NCI-H1417 (cell line): ENCODE data around the gene CFDP1.
"Not testable (repeated sequence)": the region's sequence is repeated elsewhere in the genome, so short reads cannot be mapped to it uniquely, and the experiment has no call there.

Experiments
- DNase-seq, 3 experiments: peaks; one replicate each; lab custom pipeline; 2025; lab: John Stamatoyannopoulos, UW

Gene CFDP1

DNA sequence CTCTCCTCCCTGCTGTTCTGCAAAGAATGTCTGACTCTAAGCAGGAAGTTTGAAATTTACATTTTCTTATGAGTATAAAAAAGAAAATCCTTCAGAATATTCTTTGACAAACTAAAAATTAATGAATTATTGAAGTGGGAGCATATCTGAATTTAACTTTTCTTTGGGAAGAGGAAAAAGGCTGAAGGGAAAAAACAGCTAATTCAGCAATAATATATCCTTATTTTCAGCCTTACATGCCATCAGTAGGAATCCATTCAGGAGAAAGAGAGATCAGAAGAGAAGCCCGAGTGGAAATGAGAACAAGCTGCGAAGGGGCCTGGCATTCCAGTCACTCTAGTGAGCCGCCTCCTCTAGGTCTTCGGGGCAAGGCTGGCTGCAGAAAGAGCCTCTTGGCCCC, 140.1 kb downstream of the CFDP1 start:
- no peak for DNase-seq

DNA sequence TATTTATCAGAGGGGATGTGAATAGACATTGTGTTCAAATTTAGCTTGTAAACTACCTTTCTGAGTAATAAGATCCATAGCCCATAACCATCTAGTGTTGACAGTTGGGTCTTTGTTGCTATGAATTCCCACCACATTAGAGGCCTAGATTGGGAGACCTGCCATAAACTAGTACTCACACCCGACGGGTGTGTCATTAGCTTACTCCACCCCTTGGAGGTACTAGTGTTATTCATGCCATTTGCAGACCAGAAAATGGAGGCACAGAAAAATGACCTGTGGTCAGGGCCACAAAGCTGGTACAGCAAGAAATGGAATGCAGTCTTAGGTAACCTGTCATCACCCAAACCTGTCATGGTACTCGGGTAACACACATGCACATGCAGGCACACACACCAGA, 140.6 kb downstream of the CFDP1 start:
- no peak for DNase-seq

DNA sequence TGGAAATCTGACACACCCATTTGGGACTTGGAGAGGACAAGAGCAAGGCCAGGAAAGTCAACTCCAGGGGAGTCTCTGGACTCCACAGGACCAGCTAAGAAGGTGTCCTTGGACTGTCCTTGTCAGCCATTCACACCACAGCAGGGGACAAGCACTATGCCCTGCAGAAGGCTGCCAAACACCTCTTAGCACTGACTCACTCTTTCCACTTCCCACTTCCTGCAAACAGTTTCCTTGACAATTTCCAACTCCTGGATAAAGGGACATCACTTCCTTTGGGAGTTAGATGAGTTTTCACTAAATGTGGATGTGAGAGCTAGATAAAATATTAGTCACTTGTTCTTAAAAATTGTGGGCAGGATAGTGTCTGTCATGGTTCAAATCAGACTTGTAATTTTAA, 144.1 kb downstream of the CFDP1 start:
- no peak for DNase-seq

DNA sequence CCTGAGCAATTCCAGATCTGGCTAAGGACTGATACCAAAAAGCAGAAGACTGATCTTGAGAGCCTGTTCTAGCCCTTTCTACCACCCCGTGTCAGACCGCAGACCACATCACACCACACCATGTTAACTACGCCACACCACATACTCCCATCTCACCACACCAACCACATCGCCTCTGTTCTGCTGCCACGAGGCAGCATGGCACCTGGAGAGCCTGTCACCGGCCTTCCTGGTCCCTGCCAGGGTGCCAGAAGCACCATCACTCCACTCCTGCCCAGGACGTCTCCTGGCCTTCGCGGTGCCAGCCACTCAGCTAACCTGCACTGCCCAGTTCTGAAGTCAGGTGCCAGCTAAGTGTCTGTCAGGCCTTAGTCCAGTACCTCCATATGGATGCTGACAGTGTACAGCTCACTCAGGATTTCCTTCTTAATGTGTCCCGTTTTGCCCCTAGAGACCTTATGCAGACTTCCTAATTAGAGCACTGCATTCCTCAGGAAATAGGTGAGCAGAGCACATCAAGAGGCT, 144.6 kb downstream of the CFDP1 start:
- DNase-seq, result no peak

DNA sequence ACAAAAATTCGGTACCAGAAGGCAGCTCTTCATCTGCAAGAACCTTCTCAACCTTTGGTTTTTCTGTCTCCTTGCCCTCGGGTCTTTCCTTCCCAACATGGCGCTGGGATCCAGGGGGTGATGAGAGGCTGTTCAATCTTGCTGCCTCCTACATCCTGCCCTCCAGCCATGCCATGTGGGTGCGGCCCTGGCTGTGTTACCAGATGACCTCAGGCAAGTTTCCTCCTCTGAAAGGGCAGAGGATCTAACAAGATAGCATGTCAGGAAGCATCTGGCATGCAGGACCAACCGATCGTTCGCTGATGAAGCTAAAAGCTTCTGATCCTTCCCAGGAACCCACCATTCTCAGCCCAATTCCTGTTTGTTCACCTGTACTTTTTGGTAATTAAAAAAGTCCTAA, 145.1 kb downstream of the CFDP1 start:
- no peak for DNase-seq

DNA sequence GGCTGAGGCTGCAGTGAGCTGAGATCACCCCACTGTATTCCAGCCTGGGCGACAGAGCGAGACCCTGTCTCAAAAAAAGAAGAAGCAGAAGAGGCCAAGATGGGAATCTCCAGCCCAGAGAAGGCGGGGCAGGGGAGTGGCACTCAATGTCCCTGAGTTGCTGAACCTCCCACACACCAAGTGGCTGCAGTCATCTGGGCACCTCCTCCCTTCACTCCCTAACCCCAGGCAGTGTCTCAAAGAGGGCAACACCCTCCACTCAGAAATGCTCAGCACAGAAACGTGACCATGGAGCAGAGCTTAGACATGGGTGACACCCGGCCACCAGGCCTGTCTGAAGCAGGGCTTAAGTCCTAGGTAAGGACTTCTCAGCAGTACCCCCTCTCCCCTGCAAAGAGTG, 145.6 kb downstream of the CFDP1 start:
- no peak for DNase-seq

DNA sequence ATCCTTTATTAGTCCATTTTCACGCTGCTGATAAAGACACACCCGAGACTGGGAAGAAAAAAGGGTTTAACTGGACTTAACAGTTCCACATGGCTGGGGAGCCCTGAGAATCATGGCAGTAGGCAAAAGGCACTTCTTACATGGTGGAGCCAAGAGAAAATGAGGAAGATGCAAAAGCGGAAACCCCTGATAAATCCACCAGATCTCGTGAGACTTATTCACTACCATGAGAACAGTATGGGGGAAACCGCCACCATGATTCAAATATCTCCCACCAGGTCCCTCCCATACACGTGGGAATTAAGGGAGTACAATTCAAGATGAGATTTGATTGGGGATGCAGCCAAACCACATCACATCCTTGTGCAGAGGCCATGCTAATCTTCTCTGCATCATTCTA, 146.9 kb downstream of the CFDP1 start:
- no peak for DNase-seq

DNA sequence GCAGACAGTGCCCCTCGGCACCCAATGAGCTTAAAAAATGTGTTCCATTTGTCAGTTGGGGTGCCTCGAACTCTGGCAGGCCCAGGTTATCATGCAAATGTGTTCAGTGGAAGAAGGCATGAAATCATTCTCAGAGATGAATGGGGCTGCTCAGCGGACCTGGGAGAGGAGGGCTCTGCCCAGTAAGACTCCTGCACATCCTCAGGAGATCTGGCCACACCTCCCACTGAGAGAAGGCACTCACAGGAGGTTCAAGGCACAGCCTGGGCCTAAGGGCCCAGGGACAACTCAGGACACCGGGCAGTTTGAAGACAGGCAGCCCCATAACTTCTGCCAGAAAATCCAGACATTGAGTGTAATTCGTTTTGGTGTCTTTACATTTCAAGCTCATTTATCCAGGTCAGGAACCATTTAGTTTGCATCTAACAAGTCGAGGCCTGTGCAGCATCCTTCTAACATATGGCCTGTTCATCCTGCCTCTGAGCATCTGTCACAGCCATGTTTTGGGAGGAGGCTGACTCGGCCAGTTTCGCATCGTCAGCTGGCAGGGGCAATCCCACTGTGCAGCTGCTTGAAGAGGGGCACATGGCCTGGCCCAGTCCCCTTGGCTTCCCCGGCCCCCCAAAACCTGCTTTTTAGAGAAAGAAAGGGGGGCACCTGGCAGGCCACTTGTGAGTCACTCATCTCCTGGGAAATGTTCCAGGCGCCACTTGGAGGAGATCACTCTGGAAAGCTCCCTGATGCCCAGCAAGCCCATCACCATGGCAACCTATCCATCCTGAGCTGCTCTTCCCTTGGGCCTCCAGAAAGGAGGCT, 150.6 kb downstream of the CFDP1 start:
- DNase-seq, result peak in 1 of 3 experiments; percentile 25

DNA sequence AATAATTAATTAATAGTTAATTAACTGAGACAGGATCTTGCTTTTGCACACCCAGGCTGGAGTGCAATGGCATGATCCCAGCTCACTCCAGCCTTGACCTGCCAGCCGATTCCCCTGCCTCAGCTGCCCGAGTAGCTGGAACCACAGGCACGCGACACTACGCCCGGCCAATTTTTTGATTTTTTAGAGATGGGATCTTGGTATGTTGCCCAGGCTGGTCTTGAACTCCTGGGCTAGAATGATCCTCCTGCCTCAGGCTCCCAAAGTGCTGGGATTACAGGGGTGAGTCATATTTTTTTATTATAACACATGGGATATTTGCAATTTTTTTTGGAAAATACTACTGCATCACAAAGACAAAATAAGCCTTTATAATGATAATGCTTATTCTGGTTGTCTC, 151.5 kb downstream of the CFDP1 start:
- DNase-seq, result no peak

DNA sequence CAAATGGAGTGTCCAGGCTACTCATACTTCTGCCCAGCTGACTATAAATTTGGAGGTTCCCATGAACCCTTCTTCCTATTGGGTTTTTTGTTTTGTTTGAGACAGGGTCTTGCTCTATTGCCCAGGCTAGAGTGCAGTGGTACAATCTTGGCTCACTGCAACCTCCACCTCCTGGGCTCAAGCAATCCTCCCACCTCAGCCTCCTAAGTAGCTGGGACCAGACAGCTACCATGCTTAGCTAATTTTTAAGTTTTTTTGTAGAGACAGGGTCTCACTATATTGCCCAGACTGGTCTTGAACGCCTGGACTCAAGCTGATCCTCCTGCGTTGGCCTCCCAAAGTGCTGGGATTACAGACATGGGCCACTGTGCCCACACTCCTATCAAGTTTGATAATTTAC, 152.3 kb downstream of the CFDP1 start:
- not testable (repeated sequence) for DNase-seq

DNA sequence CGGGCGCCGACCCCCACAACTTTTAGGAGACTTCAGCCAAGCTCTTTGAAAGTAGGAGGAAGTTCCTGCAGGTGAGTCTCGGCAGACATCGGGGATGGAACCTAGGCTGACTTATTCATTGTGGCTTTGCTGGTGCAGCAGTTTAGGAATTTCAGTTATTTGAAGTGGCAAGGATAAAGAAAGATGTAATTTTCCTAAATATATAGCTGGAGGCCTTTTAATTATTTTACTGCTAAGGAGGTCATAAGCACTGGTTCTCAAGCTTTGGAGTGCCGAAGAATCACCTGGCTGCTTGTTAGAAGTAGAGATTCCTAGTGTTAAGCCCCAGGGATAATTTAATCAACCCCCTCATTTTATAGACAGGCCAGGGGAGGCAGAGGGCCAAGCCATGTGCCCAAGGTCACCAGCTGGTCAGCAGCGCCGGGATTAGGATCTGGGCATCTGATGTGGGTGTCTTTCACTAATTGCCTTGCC, 152.9 kb downstream of the CFDP1 start:
- DNase-seq, result no peak

DNA sequence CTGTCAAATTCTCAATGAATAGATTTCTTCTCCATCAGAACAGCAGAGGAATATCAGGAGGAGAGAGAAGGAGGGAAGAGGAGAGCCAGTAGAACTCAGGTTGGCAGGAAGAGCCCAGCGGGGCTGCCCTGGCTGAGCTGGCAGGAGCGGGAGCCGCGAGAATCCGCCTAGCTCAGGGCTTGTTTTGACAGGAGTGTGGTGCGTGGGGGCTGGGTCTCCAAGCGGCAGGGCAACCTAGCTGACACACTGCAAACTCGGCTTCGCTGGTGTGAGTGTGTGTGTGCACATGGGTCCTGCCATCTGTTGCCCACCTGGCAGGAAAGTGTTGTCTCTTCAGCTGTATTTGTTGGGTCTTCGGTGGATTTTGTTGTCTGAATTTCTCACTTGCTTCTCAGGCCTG, 154.0 kb downstream of the CFDP1 start:
- no peak for DNase-seq

DNA sequence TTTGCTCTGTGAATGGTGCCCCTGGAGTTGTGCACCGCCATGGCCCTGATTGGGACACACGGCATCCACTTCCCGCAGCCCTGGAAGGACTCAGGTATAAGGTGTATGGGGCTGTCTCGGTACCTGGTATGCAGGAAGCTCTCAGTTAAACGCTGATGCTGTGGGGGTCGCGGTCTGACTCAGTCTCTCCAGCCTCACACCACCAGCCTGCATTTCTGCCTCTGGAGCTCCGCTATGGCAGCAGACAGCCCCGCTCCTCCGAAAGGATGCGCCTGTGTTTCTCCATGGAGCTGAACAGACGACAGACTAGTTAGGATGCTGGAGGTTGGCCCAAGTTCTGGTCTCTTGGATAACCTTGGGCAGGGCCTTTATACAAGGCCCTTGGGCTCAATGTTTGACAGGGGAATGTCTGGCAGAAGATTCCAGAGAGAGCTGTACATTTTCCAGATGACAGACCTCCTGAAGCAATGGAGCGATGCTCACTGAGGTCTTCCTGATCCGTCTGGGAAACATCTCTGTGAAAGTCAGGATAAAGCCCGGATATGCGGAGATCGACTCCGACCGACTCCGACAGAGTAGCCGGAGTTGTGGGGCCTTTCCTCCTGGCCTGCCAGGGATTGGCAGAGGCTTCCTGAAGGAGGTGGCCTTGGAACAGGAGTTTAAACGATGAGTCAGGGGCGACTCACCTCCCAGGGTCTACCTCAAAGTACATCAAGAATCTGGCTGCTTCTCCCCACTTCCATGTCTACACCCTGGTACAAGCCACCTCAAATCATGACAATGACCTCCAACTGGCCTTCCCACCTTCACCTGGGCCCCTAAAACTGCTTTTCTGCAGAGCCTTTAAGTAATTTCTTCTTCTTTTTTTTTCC, 160.0 kb downstream of the CFDP1 start:
- no peak for DNase-seq

DNA sequence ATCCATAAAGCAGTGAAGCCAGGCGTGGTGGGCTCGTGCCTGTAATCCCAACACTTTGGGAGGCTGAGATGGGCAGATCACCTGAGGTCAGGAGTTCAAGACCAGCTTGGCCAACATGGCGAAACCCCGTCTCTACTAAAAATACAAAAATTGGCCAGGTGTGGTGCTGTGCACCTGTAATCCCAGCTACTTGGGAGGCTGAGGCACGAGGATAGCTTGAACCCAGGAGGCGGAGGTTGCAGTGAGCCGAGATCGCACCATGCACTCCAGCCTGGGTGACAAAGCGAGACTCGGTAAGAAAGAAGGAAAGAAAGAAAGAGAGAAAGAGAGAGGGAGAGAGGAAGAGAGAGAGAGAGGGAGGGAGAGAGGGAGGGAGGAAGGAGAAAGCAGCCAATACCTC, 160.7 kb downstream of the CFDP1 start:
- not testable (repeated sequence) for DNase-seq

DNA sequence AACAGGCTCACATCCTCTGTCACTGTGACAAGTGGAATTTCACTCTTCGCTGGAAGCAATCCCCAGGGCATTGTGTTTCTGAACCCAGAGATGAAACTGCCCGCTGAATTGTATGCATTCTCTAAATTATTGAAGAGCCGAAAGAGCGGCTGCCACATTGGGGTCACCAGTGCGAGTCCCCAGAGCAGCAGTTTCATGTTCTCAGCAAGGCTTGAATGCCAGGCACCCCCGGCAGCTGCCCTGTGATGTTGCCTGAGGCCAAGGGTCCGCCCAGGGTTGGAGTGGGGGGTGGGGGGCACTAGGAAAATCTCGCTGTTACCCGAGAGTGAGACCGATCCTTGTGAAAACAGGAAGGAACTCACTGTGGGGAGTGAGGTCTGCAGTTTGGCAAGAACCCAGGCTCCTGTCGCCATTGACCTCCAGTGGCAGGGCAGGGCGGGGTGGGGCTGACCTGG, 161.2 kb downstream of the CFDP1 start:
- DNase-seq, result no peak

DNA sequence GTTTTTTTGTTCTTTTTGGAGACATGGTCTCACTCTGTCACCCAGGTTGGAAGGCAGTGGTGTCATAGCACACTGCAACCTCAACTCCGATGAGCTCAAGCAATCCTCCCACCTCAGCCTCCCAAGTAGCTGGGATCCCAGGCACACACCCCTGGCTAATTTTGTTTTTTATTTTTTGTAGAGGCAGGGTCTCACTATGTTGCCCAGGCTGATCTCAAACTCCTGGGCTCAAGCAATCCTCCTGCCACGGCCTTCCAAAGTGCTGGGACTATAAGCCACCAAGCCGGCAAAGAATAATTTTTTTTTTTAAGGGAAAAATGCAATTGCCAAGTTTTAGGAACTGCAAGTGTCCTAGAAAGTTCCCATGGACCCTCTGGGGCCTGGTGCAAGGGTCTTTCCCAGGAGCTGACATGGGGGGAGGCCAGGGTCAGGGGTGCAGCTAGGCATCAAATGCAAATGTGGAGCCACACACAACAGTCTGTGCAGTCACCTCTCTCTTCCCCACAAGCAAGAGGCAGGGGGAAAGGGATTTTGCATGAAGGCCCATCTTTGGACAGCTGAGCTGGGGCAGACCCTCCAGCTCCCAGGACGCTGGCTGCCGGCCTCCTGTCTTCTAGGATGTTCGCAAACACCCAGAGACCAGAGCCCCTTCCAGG, 161.7 kb downstream of the CFDP1 start:
- no peak for DNase-seq

DNA sequence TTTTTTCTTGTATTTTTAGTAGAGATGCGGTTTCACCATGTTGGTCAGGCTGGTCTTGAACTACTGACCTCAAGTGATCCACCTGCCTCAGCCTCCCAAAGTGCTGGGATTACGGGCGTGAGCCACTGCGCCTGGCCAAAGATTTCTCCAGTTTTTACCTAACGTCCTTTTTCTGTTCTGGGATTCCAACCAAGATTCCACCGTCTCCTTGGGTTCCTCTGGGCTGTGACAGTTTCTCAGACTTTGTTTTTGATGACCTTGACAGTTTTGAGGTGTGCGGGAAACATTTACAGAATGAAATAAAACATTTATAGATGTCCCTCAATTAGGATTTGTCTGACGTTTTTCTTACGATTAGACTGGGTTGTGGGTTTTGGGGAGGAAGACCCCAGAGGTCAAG, 163.9 kb downstream of the CFDP1 start:
- not testable (repeated sequence) for DNase-seq

DNA sequence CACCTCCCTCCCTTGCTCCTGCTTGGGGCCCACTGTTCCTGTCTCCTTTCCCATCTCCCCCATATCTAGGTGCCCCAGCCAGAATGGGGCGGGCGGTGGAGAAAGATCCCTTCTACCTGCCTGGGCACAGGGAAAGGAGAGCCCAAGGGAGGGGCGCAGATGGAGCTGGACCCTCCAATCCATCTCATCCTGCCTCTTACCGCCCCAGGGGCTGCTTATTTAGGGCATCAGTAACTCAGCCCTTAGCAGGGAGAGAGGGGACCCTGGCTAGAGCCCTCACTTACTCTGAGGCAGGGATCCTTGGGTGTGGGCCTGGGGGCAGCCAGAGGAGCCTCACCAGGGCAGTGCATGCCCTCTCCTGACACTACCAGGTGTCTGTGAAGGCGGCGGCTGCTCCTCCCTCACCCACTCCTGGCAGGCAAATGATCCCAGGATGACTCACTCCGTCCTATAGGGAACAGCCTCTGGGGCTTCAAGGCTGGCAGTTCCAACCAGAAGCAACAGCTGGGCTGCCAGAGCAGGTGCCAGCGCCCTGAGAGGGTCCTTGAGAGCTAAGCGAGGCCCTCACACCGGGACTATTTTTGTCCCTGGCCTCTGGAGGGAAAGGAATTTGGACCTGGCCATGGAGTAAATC, 165.6 kb downstream of the CFDP1 start:
- DNase-seq, result peak; percentile 56 to 82 (median 80)

DNA sequence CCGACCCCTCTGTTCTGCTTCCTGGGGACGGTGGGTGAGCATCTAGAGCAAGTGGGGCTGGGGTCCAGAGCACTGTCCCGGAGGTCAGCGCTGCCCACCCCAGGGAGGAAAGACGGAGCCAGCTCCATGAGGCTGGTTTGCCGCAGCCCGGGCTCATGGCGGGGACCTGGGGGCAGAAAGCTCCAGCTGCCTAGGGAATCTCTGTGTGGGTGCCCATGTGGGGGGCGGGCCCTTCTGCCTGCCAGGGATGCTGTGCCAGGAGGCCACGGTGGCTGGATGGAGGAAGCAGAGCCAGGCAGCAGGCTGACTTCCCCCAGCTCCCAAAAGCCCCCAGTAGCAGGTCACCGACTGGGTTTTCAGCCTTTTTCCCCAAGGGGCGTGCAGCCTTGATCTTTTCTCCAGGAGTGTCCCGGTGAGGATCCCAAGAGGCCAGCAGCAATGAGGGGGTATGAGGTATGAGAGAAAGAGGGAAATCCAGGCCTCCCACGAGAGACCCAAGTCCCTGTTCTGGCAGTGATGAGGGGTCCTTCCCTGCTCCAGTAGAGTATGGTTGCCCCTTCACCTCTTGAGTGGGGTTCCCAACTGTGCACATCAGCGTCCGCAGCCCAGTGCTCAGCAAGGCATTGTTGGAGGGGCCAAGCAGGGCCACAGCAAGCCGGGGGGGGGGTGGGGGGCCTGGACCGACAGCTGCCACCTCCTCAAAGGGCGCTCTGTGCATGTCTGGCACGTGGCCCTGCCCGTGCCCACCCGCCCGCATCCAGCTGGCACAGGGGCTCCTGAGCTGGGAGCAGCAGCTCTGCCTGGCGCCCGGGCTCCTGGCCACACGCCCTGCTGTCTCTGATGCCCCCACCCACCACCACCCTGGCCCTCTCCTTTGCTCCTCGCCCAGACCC, 166.3 kb downstream of the CFDP1 start:
- peak in 1 of 3 experiments; percentile 18 for DNase-seq

DNA sequence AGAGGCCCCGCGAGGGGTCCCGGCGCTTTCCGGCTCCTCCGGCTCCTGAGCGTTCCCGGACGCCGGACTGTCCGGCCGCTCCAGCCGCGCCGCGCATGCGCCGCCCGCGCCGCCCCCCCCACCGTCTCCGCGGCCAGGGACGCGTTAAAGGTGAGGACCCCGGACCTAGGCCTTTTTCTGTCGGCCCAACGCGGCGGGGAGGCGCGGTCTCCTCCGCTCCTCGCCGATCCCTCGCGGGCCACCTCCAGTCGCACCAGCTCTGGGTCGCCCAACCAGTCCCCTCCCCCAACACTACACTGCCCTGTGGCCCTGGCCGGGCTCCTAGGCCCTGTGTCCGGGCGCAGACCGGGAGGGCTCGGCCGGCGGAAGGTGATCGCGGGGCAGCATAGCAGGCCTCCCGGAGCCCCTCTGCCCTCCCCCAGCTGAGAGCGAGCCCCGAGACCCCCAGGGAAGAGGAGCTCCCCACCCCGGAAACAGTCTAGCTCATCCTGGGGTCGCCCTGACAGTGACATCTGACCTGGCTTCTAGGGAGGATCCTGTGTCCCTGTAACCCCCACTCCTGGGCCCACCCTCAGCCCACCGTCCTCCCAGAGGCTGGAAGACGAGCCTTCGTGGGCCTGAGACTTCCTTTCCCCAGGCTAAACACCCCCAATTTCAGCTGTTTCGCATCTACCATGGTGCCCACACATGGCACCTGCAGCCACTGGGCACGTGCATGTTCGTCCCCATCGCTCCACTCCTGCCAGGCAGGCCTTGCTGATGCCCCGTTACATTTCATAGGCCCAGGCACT, 167.2 kb downstream of the CFDP1 start:
- DNase-seq, result peak; percentile 53 to 80 (median 63)
